Measurements from ENCODE around the gene SIDT2.

SIDT2 gene

GRCh38 chr11:117219455-117219854 is 40.9 kb downstream of the SIDT2 start:
- peak overlapping the region; percentile 48 for H3K27ac Mint-ChIP-seq (ENCODE audit: low read depth)
- peaks cover 71% of the 10 kb centered on the region for H3K36me3 Mint-ChIP-seq (ENCODE audit: insufficient read depth)
- no peaks in the 10 kb centered on the region for H3K27me3 Mint-ChIP-seq
- peaks cover 37% of the 10 kb centered on the region for H3K4me1 Mint-ChIP-seq
- ATAC-seq (replicated peaks; ENCODE audit: extremely low read depth, poor library complexity, severe bottlenecking) (no peak), DNase-seq (ENCODE audit: low spot score in 2 of 2) (no peak)
- no peaks in the 10 kb centered on the region for H3K9me3 Mint-ChIP-seq
- no peak overlapping the region for H3K4me3 Mint-ChIP-seq

- peaks cover 33% of the 10 kb centered on the region for H3K4me1 Mint-ChIP-seq
- peaks cover 67% of the 10 kb centered on the region for H3K36me3 Mint-ChIP-seq (ENCODE audit: insufficient read depth)
Observed at GRCh38 chr11:117219995-117220394, 41.5 kb downstream of the SIDT2 start.

DNA sequence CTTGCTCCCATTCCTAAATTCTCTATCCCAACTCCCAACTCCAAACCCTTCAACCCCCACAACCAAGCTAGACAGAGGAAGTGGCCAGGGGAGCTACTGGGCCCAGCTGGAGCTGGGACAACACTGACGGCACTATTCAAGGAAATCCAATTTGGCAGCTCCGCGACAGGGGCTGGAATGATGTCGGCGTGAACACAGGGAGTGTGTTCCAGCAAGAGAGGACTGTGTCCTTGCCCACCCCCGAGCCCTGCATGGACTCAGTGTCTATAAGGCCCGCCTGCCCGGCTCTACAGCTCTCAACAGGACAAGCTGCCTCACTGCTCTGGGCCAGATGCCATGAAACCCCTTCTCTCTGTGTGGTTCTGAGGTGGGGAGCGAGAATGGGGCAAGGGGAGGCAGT is 42.0 kb downstream of the SIDT2 start:
- H3K27me3 Mint-ChIP-seq: no peaks in the 10 kb centered on the region
- no peak overlapping the region for H3K27ac Mint-ChIP-seq (ENCODE audit: low read depth)
- H3K4me3 Mint-ChIP-seq: no peak overlapping the region
- H3K4me1 Mint-ChIP-seq: peaks cover 38% of the 10 kb centered on the region
- DNase-seq (ENCODE audit: low spot score in 2 of 2) (no peak), ATAC-seq (replicated peaks; ENCODE audit: extremely low read depth, poor library complexity, severe bottlenecking) (no peak)
- H3K9me3 Mint-ChIP-seq: no peaks in the 10 kb centered on the region
- peaks cover 67% of the 10 kb centered on the region for H3K36me3 Mint-ChIP-seq (ENCODE audit: insufficient read depth)

More at GRCh38 chr11:117219995-117220394, 41.5 kb downstream of the SIDT2 start:
- Mint-ChIP-seq H3K9me3 (no peaks in the 10 kb centered on the region), H3K27me3 (no peaks in the 10 kb centered on the region), H3K27ac (ENCODE audit: low read depth) (no peak overlapping the region), H3K4me3 (no peak overlapping the region)
- DNase-seq (ENCODE audit: low spot score in 2 of 2) (no peak), ATAC-seq (replicated peaks; ENCODE audit: extremely low read depth, poor library complexity, severe bottlenecking) (no peak)

- Mint-ChIP-seq H3K36me3 (ENCODE audit: insufficient read depth) (peaks cover 64% of the 10 kb centered on the region), H3K27ac (ENCODE audit: low read depth) (no peak overlapping the region)
Observed at GRCh38 chr11:117220999-117221774, 42.6 kb downstream of the SIDT2 start.

GRCh38 chr11:117221775-117222517 is 43.4 kb downstream of the SIDT2 start:
- Mint-ChIP-seq H3K27me3 (no peaks in the 10 kb centered on the region), H3K4me3 (no peak overlapping the region), H3K9me3 (no peaks in the 10 kb centered on the region), H3K4me1 (peaks cover 46% of the 10 kb centered on the region), H3K36me3 (ENCODE audit: insufficient read depth) (peaks cover 64% of the 10 kb centered on the region), H3K27ac (ENCODE audit: low read depth) (no peak overlapping the region)
- DNase-seq (ENCODE audit: low spot score in 2 of 2): no peak
- ATAC-seq (replicated peaks; ENCODE audit: extremely low read depth, poor library complexity, severe bottlenecking): no peak

More at GRCh38 chr11:117220999-117221774, 42.6 kb downstream of the SIDT2 start:
- peaks cover 39% of the 10 kb centered on the region for H3K4me1 Mint-ChIP-seq
- no peaks in the 10 kb centered on the region for H3K27me3 Mint-ChIP-seq
- ATAC-seq (replicated peaks; ENCODE audit: extremely low read depth, poor library complexity, severe bottlenecking) (no peak), DNase-seq (ENCODE audit: low spot score in 2 of 2) (no peak)
- H3K9me3 Mint-ChIP-seq: no peaks in the 10 kb centered on the region
- H3K4me3 Mint-ChIP-seq: no peak overlapping the region

DNA sequence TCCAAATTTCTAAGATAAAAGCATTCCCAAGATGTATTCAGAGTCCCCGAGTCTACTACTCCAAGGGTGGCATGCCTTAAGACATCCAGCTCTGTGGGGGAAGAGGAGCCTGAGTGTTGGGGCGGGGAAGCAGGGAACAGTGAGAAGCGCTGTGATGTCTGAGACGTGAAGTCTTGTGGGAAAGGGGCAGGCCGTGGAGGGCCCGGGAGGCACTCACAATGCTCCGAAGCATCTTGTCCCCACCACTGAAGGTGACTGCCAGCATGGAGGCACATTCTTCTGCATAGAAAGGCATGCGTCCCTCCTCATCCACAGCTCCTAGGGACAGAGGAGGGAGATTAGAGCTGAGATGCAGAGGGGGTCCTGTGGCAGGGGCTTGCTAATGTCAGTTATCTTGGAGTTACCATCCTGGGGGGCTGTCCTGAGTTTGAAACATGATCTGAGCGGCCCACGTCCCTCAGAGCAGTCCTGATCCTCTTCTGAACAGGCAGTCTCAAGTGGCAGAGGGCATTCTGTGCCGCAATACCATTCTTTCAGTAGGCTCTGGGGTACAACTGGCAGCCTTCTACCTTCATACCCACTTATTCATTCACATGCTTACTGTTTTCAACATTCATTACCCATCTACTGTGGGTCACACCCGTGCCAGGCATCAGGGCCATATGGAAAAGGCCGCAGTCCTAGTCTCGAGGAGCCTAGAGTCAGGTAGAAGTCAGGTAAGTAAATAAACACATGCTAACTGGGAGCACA is 44.6 kb downstream of the SIDT2 start:
- H3K27me3 Mint-ChIP-seq: no peaks in the 10 kb centered on the region
- DNase-seq (ENCODE audit: low spot score in 2 of 2): no peak
- ATAC-seq (replicated peaks; ENCODE audit: extremely low read depth, poor library complexity, severe bottlenecking): no peak
- H3K27ac Mint-ChIP-seq (ENCODE audit: low read depth): no peak overlapping the region
- peaks cover 64% of the 10 kb centered on the region for H3K36me3 Mint-ChIP-seq (ENCODE audit: insufficient read depth)
- H3K4me1 Mint-ChIP-seq: peaks cover 42% of the 10 kb centered on the region
- no peaks in the 10 kb centered on the region for H3K9me3 Mint-ChIP-seq
- no peak overlapping the region for H3K4me3 Mint-ChIP-seq

GRCh38 chr11:117223741-117224689 is 45.5 kb downstream of the SIDT2 start:
- Mint-ChIP-seq H3K4me3 (no peak overlapping the region), H3K27ac (ENCODE audit: low read depth) (no peak overlapping the region), H3K4me1 (peaks cover 48% of the 10 kb centered on the region), H3K36me3 (ENCODE audit: insufficient read depth) (peaks cover 66% of the 10 kb centered on the region), H3K9me3 (no peaks in the 10 kb centered on the region), H3K27me3 (no peaks in the 10 kb centered on the region)
- DNase-seq (ENCODE audit: low spot score in 2 of 2) (no peak), ATAC-seq (replicated peaks; ENCODE audit: extremely low read depth, poor library complexity, severe bottlenecking) (no peak)

DNA sequence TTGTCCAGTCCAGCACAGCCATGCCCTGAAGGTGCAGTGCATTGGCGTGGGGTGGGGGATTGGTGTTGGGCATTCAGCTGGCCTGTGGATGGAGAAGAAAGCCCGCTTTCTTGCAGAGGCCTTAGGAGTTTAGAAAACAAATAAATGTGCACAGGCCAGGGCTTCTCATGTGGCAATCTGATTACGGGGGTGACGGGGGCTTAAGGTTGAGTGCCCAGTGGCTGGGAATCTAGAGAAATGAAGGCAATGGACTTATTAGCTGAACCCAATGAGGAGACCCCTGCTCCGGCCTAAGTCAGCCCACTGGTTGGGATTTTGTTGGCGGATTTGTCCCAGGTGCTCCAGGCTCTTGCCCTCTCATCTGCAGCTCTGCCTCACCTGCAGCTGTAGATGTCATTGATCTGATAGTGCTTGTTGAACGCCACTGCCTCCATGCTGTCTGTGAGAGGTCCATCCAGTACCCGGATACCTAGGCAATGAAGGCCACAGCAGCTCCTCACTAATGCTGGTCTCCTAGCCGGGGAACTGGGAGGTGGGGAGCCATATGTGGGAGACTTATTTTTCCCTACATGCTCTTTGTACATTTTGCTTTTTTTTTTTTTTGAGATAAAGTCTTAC is 47.1 kb downstream of the SIDT2 start:
- no peak for DNase-seq (ENCODE audit: low spot score in 2 of 2)
- Mint-ChIP-seq H3K27ac (ENCODE audit: low read depth) (no peak overlapping the region), H3K27me3 (no peaks in the 10 kb centered on the region), H3K4me3 (no peak overlapping the region), H3K36me3 (ENCODE audit: insufficient read depth) (peaks cover 74% of the 10 kb centered on the region), H3K4me1 (peaks cover 52% of the 10 kb centered on the region), H3K9me3 (no peaks in the 10 kb centered on the region)
- no peak for ATAC-seq (replicated peaks; ENCODE audit: extremely low read depth, poor library complexity, severe bottlenecking)

GRCh38 chr11:117226388-117227385 is 48.1 kb downstream of the SIDT2 start:
- DNase-seq (ENCODE audit: low spot score in 2 of 2): peak in 1 of 2 donors; percentile 38
- peak overlapping the region; percentile 63 for H3K27ac Mint-ChIP-seq (ENCODE audit: low read depth)
- H3K36me3 Mint-ChIP-seq (ENCODE audit: insufficient read depth): peaks cover 70% of the 10 kb centered on the region
- peaks cover 61% of the 10 kb centered on the region for H3K4me1 Mint-ChIP-seq
- no peak overlapping the region for H3K4me3 Mint-ChIP-seq
- no peak for ATAC-seq (replicated peaks; ENCODE audit: extremely low read depth, poor library complexity, severe bottlenecking)
- H3K27me3 Mint-ChIP-seq: no peaks in the 10 kb centered on the region
- H3K9me3 Mint-ChIP-seq: no peaks in the 10 kb centered on the region

DNA sequence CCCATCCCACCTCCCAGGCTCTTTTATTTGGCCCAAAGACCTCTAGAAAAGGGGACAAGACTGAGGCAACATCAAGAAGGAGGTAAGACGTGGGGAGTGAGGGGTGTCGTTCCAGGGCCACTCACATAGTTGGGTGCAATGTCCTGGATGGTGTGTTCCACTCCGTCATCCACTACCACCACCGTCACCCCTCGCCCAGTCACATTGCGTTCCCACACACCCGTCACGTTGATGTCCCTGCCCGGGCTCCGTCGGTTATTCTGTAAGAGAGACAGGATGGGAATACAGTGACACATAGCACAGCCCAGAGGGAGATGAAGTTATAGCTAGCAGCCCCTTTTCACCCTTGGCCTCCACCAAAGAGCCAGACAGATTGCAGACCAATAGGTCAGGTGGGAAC is 49.5 kb downstream of the SIDT2 start:
- no peak overlapping the region for H3K27ac Mint-ChIP-seq (ENCODE audit: low read depth)
- peaks cover 61% of the 10 kb centered on the region for H3K36me3 Mint-ChIP-seq (ENCODE audit: insufficient read depth)
- ATAC-seq (replicated peaks; ENCODE audit: extremely low read depth, poor library complexity, severe bottlenecking): no peak

DNA sequence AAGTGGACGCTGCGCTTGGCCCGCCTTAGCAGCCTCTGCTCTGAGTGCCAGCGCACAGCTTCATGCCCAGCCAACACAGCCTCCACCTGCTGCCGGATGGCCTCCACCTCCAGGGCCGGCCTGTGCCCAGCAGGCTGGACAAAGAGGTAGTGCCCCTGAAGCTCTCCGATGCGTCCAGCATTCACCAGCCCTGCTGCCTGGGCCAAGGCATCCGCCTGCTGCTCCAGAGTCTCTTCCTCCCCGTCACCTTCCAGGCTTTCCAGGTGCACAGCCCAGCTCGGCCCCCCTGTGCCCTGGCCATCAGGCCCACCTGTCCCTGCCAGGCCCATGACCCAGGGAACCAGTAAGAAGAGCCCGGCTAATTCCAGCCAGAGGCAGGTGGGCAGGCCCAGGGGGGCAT is 50.9 kb downstream of the SIDT2 start:
- H3K9me3 Mint-ChIP-seq: no peaks in the 10 kb centered on the region
- peak overlapping the region; percentile 99 for H3K4me3 Mint-ChIP-seq
- peaks cover 62% of the 10 kb centered on the region for H3K36me3 Mint-ChIP-seq (ENCODE audit: insufficient read depth)
- ATAC-seq (replicated peaks; ENCODE audit: extremely low read depth, poor library complexity, severe bottlenecking): no peak
- no peaks in the 10 kb centered on the region for H3K27me3 Mint-ChIP-seq
- no peak for DNase-seq (ENCODE audit: low spot score in 2 of 2)
- H3K27ac Mint-ChIP-seq (ENCODE audit: low read depth): peak overlapping the region; percentile 99
- H3K4me1 Mint-ChIP-seq: peaks cover 72% of the 10 kb centered on the region

More for the DNA sequence above, 49.5 kb downstream of the SIDT2 start:
- DNase-seq (ENCODE audit: low spot score in 2 of 2): no peak
- H3K4me3 Mint-ChIP-seq: peak overlapping the region; percentile 99
- H3K9me3 Mint-ChIP-seq: no peaks in the 10 kb centered on the region
- H3K4me1 Mint-ChIP-seq: peaks cover 66% of the 10 kb centered on the region
- no peaks in the 10 kb centered on the region for H3K27me3 Mint-ChIP-seq

All from central memory CD8-positive, alpha-beta T cell (primary cell).